Transverse colon (tissue), 3 donors: ENCODE results near the gene ZNF561.

Experiments used
- POLR2A ChIP-seq: fragments of 450-650 bp; IDR thresholded peaks from one replicate; pipeline ENCODE4 v1.6.1; 2016; ENCODE audit warnings: antibody characterized with exemption, mild to moderate bottlenecking, moderate library complexity
- TF ChIP-seq, protein P1 (sequence below), 5 experiments: fragments of 200-600 bp in 3 of 5; fragments of 450-650 bp in 2 of 5; sonication (generic) in 3 of 5; IDR thresholded peaks; 1 replicate in 2 of 5; 2 replicates in 3 of 5; pipeline ENCODE4 v1.5.1; 2016 to 2017; ENCODE audit warnings: antibody characterized with exemption in 5 of 5, inconsistent platforms in 3 of 5, mild to moderate bottlenecking in 2 of 5, moderate library complexity in 1 of 5

DNA sequence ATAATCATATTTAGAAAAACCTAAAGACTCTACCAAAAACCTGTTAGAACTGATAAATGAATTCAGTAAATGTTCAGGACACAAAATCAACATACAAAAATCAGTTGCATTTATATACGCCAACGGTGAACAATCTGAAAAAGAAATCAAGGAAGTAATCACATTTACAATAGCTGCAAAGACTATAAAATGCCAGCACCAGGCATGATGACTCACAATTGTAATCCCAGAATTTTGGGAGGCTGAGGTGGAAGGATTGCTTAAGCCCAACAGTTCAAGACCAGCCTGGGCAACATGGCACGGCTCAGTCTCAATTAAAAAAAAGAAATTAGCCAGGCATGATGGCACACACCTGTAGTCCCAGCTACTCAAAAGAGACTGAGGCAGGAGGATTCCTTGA, 46.9 kb upstream of the ZNF561 start:
- TF ChIP-seq, protein P1, sequence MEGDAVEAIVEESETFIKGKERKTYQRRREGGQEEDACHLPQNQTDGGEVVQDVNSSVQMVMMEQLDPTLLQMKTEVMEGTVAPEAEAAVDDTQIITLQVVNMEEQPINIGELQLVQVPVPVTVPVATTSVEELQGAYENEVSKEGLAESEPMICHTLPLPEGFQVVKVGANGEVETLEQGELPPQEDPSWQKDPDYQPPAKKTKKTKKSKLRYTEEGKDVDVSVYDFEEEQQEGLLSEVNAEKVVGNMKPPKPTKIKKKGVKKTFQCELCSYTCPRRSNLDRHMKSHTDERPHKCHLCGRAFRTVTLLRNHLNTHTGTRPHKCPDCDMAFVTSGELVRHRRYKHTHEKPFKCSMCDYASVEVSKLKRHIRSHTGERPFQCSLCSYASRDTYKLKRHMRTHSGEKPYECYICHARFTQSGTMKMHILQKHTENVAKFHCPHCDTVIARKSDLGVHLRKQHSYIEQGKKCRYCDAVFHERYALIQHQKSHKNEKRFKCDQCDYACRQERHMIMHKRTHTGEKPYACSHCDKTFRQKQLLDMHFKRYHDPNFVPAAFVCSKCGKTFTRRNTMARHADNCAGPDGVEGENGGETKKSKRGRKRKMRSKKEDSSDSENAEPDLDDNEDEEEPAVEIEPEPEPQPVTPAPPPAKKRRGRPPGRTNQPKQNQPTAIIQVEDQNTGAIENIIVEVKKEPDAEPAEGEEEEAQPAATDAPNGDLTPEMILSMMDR (IDR thresholded peaks at IDR 0.05): no peak
- no peak for TF ChIP-seq POLR2A
